Colonic mucosa (tissue), 4 donors: ENCODE data around the gene GNAI1. TPM values are rescaled to one million over a fixed set of nuclear protein-coding genes. Genes with fewer than 3 reads are reported as not detected.

ENCODE experiments used
- DNase-seq: peaks from one replicate; pipeline ENCODE4 v3.0.0-alpha.2; 2020
- H3K27ac ChIP-seq: fragments of 200-600 bp; one replicate; pipeline ENCODE4 v1.8.0; 2021
- H3K27me3 ChIP-seq: fragments of 200-600 bp; one replicate; pipeline ENCODE4 v1.8.0; 2021
- H3K36me3 ChIP-seq: fragments of 200-600 bp; one replicate; pipeline ENCODE4 v1.8.0; 2021
- H3K4me1 ChIP-seq: fragments of 200-600 bp; one replicate; pipeline ENCODE4 v1.8.0; 2021; ENCODE audit warnings: mild to moderate bottlenecking
- H3K4me3 ChIP-seq: fragments of 200-600 bp; one replicate; pipeline ENCODE4 v1.8.0; 2021
- H3K9ac ChIP-seq, 2 donors: one replicate each; pipeline ENCODE4 v1.7.0; 2013; ENCODE audit warnings: control low read depth in 2 of 2, low read depth in 2 of 2, low read length in 2 of 2
- H3K9me3 ChIP-seq: fragments of 200-600 bp; one replicate; pipeline ENCODE4 v1.8.0; 2021
- intact Hi-C: fragments of 100-400 bp; cut with DNase I; formaldehyde crosslinking; loops from one replicate; pipeline ENCODE4 v1.14.1; 2022
- total RNA-seq, 2 donors: library from RNA; stranded (reverse); fragmentation: NEBNext Ultra II Directional in 1 of 2; extraction: Animal tissue kit (Norgen Biotek cat#: 25700) in 1 of 2; gene quantifications; one replicate each; pipeline ENCODE4 v1.2.1, GENCODE V29; 2021
- TF ChIP-seq, protein P1 (sequence below): fragments of 200-600 bp; IDR thresholded peaks from one replicate; pipeline ENCODE4 v1.8.0; 2022; ENCODE audit warnings: antibody characterized with exemption, mild to moderate bottlenecking
- donor health status: healthy.
- donor health status: DM: no; HTN: no; CAD: no.
- donor health status: DM: no; HTN: no; CAD: no.

Gene GNAI1
- total RNA-seq, 2 donors from 2014 or later = 13.3 to 27.1 TPM

GRCh38 chr7:80213814-80214213 is 79.2 kb downstream of the GNAI1 start:
- Histone ChIP-seq H3K36me3 (no peaks in the 10 kb centered on the region), H3K4me3 (no peak overlapping the region), H3K4me1 (no peaks in the 10 kb centered on the region), H3K9ac (no peak overlapping the region), H3K27ac (no peak overlapping the region), H3K9me3 (no peaks in the 10 kb centered on the region), H3K27me3 (no peaks in the 10 kb centered on the region)
- TF ChIP-seq, protein P1, sequence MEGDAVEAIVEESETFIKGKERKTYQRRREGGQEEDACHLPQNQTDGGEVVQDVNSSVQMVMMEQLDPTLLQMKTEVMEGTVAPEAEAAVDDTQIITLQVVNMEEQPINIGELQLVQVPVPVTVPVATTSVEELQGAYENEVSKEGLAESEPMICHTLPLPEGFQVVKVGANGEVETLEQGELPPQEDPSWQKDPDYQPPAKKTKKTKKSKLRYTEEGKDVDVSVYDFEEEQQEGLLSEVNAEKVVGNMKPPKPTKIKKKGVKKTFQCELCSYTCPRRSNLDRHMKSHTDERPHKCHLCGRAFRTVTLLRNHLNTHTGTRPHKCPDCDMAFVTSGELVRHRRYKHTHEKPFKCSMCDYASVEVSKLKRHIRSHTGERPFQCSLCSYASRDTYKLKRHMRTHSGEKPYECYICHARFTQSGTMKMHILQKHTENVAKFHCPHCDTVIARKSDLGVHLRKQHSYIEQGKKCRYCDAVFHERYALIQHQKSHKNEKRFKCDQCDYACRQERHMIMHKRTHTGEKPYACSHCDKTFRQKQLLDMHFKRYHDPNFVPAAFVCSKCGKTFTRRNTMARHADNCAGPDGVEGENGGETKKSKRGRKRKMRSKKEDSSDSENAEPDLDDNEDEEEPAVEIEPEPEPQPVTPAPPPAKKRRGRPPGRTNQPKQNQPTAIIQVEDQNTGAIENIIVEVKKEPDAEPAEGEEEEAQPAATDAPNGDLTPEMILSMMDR = no peak
- intact Hi-C loops = no loop called here
- no peak for DNase-seq

- H3K27ac ChIP-seq = no peak overlapping the region
- H3K9me3 ChIP-seq = no peaks in the 10 kb centered on the region
- no peaks in the 10 kb centered on the region for H3K4me1 ChIP-seq
- no peak overlapping the region for H3K4me3 ChIP-seq
- no peak overlapping the region for H3K9ac ChIP-seq
- no peaks in the 10 kb centered on the region for H3K27me3 ChIP-seq
- TF ChIP-seq, protein P1 = no peak
- intact Hi-C loops = no loop called here
- DNase-seq = no peak
- no peaks in the 10 kb centered on the region for H3K36me3 ChIP-seq
These were observed 81.1 kb downstream of the GNAI1 start for GRCh38 chr7:80215734-80216133.

GRCh38 chr7:80216996-80217842 is 82.6 kb downstream of the GNAI1 start:
- H3K27ac ChIP-seq = no peak overlapping the region
- H3K4me3 ChIP-seq = no peak overlapping the region
- H3K9me3 ChIP-seq = no peaks in the 10 kb centered on the region
- intact Hi-C loops = no loop called here
- no peaks in the 10 kb centered on the region for H3K36me3 ChIP-seq
- TF ChIP-seq, protein P1 = no peak
- no peak overlapping the region for H3K9ac ChIP-seq
- H3K27me3 ChIP-seq = no peaks in the 10 kb centered on the region
- DNase-seq = no peak
- H3K4me1 ChIP-seq = no peaks in the 10 kb centered on the region

- Histone ChIP-seq H3K27ac (no peak overlapping the region), H3K4me3 (no peak overlapping the region), H3K27me3 (no peaks in the 10 kb centered on the region), H3K9ac (no peak overlapping the region), H3K36me3 (no peaks in the 10 kb centered on the region), H3K4me1 (no peaks in the 10 kb centered on the region), H3K9me3 (no peaks in the 10 kb centered on the region)
- no peak for DNase-seq
- TF ChIP-seq, protein P1 = no peak
- intact Hi-C loops = no loop called here
These were observed 84.1 kb downstream of the GNAI1 start for GRCh38 chr7:80218723-80219122.

GRCh38 chr7:80220022-80220634 is 85.5 kb downstream of the GNAI1 start:
- H3K9ac ChIP-seq = no peak overlapping the region
- H3K4me3 ChIP-seq = no peak overlapping the region
- intact Hi-C loops = no loop called here
- no peak for DNase-seq
- H3K36me3 ChIP-seq = no peaks in the 10 kb centered on the region
- no peaks in the 10 kb centered on the region for H3K4me1 ChIP-seq
- no peaks in the 10 kb centered on the region for H3K9me3 ChIP-seq
- TF ChIP-seq, protein P1 = no peak
- no peak overlapping the region for H3K27ac ChIP-seq
- no peaks in the 10 kb centered on the region for H3K27me3 ChIP-seq
